SK-N-SH (cell line): ENCODE results near the gene SNAP29.

ENCODE experiments used
- CTCF ChIP-seq: fragments of 200-600 bp; sonication (generic); IDR thresholded peaks from 2 replicates; pipeline ENCODE4 v1.6.1; 2017; ENCODE audit warnings: antibody characterized with exemption, mild to moderate bottlenecking, moderate library complexity
- PBX3 ChIP-seq: IDR thresholded peaks from 2 replicates; pipeline ENCODE4; 2012
- POLR2AphosphoS5 ChIP-seq: IDR thresholded peaks from 2 replicates; pipeline ENCODE4 v1.6.1; 2012; ENCODE audit warnings: low read depth, low read length
- SIN3A ChIP-seq: IDR thresholded peaks from 2 replicates; pipeline ENCODE4 v1.6.1; 2012; ENCODE audit warnings: low read depth, mild to moderate bottlenecking, low read length, moderate library complexity, borderline replicate concordance
- SMC3 ChIP-seq: IDR thresholded peaks from 2 replicates; pipeline ENCODE4 v1.6.1; 2012; ENCODE audit warnings: low read depth, low read length, improper control_type of control experiment
- TAF1 ChIP-seq: IDR thresholded peaks from 2 replicates; pipeline ENCODE4 v1.6.1; 2012; ENCODE audit warnings: low read depth, mild to moderate bottlenecking, low read length, moderate library complexity, borderline replicate concordance
- TCF12 ChIP-seq: IDR thresholded peaks from 2 replicates; pipeline ENCODE4 v1.4.0; 2012

- TF ChIP-seq SIN3A (no peak), CTCF (no peak), SMC3 (no peak), PBX3 (no peak), POLR2AphosphoS5 (no peak), TCF12 (no peak), TAF1 (no peak)
Observed at GRCh38 chr22:20903093-20903492, 44.3 kb downstream of the SNAP29 start.
